ENCODE measurements around the gene BICC1.

- TF ChIP-seq CTCF (conservative IDR thresholded peaks at IDR 0.05), result no peak
- no peak for TF ChIP-seq ZFX (IDR thresholded peaks at IDR 0.05)
Measured at GRCh38 chr10:58555170-58555929, 42.7 kb downstream of the BICC1 start.
